HG03097 (cell line): ENCODE measurements around the gene NPW.
A peak's percentile ranks its signal among the peaks of the same experiment; 100 is the strongest.

Source experiments
- ATAC-seq: cut with Tn5 transposase; IDR thresholded peaks from one replicate; pipeline ENCODE4 v1.9.1; 2021; ENCODE audit not compliant: unreplicated experiment, low FRiP score

The NPW gene

GRCh38 chr16:1984347-1985225 is 35.0 kb upstream of the NPW start:
- ATAC-seq, result no peak

- ATAC-seq, result no peak
Observed at GRCh38 chr16:1985466-1986150, 34.0 kb upstream of the NPW start.

DNA sequence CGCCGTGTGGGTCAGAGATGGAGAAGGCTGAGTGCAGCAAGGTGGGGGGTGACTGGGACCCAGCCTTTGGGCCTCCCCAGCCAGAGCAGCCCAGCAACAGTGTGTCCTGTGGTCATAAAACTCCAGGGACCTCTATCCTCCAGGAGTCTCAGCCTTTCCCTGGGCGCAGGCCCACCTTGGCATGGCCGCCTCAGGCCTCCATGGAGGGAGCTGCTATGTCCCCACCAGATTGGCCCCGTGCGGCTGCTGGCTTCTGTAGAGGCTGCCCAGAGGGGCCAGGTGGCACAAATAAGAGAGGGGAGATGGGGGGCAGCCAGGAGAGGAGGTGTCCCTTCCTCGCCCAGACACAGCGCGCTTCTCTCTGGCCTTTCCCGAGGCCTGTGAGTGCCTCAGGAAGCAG is 32.4 kb upstream of the NPW start:
- no peak for ATAC-seq

GRCh38 chr16:1989209-1990100 is 30.1 kb upstream of the NPW start, which contains the start of gene SYNGR3:
Gene SYNGR3 (plus strand): TSS chr16:1989970. CDS start chr16:1990103, 133 bp downstream.
- no peak for ATAC-seq

DNA sequence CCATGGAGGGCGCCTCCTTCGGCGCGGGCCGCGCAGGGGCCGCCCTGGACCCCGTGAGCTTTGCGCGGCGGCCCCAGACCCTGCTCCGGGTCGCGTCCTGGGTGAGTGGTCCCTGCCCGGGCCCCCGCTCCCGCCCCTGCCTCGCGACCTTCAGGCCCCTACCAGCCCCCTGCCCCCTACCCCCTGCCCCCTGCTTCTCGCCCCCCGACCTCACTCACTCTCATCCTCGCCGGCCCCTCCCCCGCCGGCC is 29.6 kb upstream of the NPW start:
- no peak for ATAC-seq

GRCh38 chr16:1990351-1991134 is 29.0 kb upstream of the NPW start:
- peak; percentile 1 for ATAC-seq

GRCh38 chr16:1991135-1991551 is 28.4 kb upstream of the NPW start:
- peak; percentile 27 for ATAC-seq

DNA sequence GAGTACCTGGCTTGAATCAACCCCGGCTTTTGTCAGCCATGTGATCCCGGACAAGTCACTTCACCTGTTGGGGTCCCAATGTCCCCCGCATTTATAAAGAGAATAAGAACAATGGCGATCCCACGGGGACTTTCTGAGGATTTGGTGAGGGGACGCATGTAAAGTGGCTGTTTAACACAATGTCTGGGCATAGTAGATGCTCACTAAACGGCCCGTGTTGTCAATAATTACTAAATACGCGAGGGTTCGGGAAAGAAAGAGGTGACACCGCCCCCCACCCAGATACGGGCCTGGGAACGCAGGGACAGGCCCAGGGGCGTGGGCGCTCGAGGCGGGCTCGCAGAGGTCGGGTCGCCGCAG is 28.0 kb upstream of the NPW start:
- ATAC-seq, result no peak

DNA sequence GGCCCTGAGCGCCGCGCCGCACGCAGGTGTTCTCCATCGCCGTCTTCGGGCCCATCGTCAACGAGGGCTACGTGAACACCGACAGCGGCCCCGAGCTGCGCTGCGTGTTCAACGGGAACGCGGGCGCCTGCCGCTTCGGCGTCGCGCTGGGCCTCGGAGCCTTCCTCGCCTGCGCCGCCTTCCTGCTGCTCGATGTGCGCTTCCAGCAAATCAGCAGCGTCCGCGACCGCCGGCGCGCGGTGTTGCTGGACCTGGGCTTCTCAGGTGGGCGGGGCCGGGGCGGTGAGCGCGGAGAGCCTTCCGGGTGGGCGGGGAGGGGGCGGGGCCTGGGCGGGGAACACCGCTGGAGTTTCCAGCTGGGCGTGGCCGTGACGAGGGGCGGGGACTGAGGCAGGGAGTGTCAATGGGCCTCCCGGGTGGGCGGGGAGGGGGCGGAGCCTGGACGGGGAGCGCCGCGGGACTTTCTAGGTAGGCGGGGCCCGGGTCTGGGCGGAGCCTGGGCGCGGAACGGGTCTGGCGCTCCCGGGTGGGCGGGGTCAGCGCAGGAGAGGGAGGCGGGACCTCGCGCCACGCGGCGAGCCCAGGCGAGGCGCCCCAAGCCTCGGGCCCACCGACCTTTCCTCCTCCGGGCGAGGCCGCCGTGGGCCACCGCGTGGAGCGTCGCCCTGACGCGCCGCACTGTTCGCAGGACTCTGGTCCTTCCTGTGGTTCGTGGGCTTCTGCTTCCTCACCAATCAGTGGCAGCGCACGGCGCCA is 27.5 kb upstream of the NPW start:
- peak; percentile 42 for ATAC-seq

GRCh38 chr16:1992704-1993317 is 26.8 kb upstream of the NPW start:
- ATAC-seq, result no peak

GRCh38 chr16:1993731-1994131 is 25.9 kb upstream of the NPW start:
- ATAC-seq, result no peak

- ATAC-seq, result no peak
Observed at GRCh38 chr16:1997494-1998359, 21.9 kb upstream of the NPW start.

GRCh38 chr16:1998360-1998835 is 21.2 kb upstream of the NPW start:
- ATAC-seq, result no peak

DNA sequence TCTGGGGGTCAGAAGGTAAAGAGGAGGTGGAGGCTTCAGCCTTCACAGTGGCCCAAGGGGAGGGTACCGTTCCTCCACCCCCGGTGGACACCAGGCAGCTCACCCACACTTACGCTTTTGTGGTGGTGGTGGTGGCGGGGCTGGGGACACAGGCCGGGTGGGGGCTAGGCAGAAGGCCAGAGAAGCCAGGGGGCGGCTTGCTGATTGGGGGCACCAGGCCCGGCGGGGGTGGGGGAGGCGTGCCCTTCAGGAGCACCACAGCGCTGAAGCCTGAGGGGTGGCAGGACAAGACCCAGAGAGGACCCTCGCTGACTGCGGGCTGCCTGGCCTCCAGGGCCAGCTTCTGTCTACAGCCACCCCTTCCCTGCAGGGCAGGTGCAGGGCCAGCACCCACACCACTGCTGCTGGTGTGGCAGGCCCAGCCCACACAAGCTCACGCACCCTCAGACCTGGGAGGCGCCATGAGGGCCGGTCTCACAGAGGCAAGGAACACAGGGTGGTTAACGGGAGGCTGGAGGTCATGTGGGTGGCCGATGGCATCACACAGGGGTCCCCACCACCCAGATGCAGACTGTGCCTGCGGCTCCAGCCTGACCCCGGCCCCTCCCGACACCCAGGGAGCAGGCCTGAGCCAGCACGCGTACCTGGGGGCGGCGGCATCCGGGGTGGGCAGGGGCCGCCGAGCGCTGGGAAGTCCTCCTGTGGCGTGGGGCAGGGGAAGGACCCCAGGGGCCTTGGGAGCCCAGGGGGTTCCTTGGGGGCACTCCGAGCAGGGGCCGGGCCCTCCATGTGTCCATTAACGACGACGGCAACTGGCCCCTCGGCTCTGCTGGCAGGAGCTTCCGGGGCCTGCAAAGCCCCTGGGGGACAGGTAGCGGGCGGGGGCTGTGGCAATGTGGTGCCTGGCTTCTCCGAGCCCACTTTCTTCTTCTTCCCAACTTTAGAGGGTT is 20.5 kb upstream of the NPW start:
- ATAC-seq, result no peak

DNA sequence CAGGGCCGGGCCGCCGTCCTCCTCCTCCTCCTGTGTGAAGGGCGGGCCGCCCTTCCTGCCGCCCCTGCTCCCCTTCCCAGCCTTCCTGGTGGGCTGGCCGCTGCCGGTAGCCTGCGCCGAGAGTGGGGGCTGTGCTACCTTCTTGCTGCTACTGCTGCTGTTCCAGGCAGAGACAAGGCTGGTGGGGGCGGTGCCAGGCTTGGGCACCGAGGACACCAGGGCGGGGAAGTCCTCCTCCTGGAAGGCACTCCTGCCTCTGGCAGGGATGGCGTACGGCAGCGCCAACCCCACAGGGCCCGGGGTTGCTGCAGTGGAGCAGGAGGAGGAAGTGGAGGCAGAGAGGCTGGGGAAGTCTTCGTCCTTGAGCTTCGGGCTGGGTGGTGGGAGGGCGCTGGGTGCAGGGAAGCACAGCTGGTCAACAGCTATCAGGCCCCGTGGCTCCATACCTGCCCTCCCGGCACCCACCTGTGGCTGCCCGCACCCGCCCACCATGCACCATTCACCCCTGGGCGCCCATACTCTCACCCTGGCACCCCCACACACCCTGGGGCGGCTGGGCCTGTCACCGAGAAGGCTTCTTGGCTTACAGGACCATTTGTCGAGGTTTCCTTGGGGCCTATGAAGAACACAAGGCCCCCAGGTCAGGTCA is 19.6 kb upstream of the NPW start:
- no peak for ATAC-seq

- no peak for ATAC-seq
Observed at GRCh38 chr16:2001035-2001434, 18.6 kb upstream of the NPW start.
